UCSD-AML1 (cell line): ENCODE results near the gene FUOM.
A peak's percentile ranks its signal among the peaks of the same experiment; 100 is the strongest.

ENCODE experiments used
- DNase-seq: peaks from one replicate; lab custom pipeline; 2025; ENCODE audit not compliant: unreplicated experiment; lab: John Stamatoyannopoulos, UW

The FUOM gene

GRCh38 chr10:133353202-133353959 lies 4.4 kb downstream of the FUOM start:
- no peak for DNase-seq

- no peak for DNase-seq
These were observed 6.2 kb downstream of the FUOM start for GRCh38 chr10:133351408-133352318.

GRCh38 chr10:133350950-133351329 lies 6.9 kb downstream of the FUOM start:
- DNase-seq = no peak

GRCh38 chr10:133350283-133350949 lies 7.4 kb downstream of the FUOM start:
- DNase-seq = no peak

GRCh38 chr10:133349577-133350011 lies 8.2 kb downstream of the FUOM start:
- DNase-seq = no peak

GRCh38 chr10:133349160-133349568 lies 8.7 kb downstream of the FUOM start:
- DNase-seq = no peak

- DNase-seq = no peak
These were observed 9.9 kb downstream of the FUOM start for GRCh38 chr10:133347710-133348517.

GRCh38 chr10:133346413-133346812 lies 11.4 kb downstream of the FUOM start:
- DNase-seq = no peak

GRCh38 chr10:133344236-133344635 lies 13.6 kb downstream of the FUOM start:
- DNase-seq = no peak

GRCh38 chr10:133343558-133343957 lies 14.3 kb downstream of the FUOM start:
- no peak for DNase-seq

- no peak for DNase-seq
These were observed 14.9 kb downstream of the FUOM start for GRCh38 chr10:133342942-133343341.

GRCh38 chr10:133341983-133342382 lies 15.8 kb downstream of the FUOM start:
- no peak for DNase-seq

GRCh38 chr10:133339708-133340380 lies 18.0 kb downstream of the FUOM start:
- no peak for DNase-seq

GRCh38 chr10:133338080-133339071 lies 19.4 kb downstream of the FUOM start:
- no peak for DNase-seq

GRCh38 chr10:133337370-133337725 lies 20.5 kb downstream of the FUOM start:
- no peak for DNase-seq

GRCh38 chr10:133336577-133337369 lies 21.0 kb downstream of the FUOM start, which contains the start of gene CALY:
CALY (minus strand) TSS chr10:133336896; CDS start chr10:133328989, 7,907 bp downstream.
- DNase-seq = peak; percentile 56

- no peak for DNase-seq
These were observed 21.7 kb downstream of the FUOM start for GRCh38 chr10:133336118-133336576.
